ENCODE measurements around the gene LRRC17. TPM values are rescaled to one million over a fixed set of nuclear protein-coding genes. Genes with fewer than 3 reads are reported as not detected.

The LRRC17 gene
- total and polyA plus RNA-seq, 9 of the 15 experiments (the other 6 are each of a cell fraction or from before 2014, with no cell fraction given): 0.03 to 0.18 (median 0.12) TPM; not detected in 5

GRCh38 chr7:102983602-102984001 lies 70.8 kb downstream of the LRRC17 start (continued):
- TF ChIP-seq ELK3 (CRISPR knock-in tag; IDR thresholded peaks at IDR 0.05) (no peak), RFX5 (IDR thresholded peaks at IDR 0.05; ENCODE audit: low read depth, low read length) (no peak), ZNF740 (CRISPR knock-in tag; IDR thresholded peaks at IDR 0.05) (no peak), ZNF740 (tag; IDR thresholded peaks at IDR 0.05) (no peak), AFF4 (CRISPR knock-in tag; IDR thresholded peaks at IDR 0.05) (no peak), ARID4B (CRISPR knock-in tag; IDR thresholded peaks at IDR 0.05) (no peak), TAL1 (IDR thresholded peaks at IDR 0.05) (peak; percentile 86), SRSF9 (IDR thresholded peaks at IDR 0.05; ENCODE audit: borderline replicate concordance, low read depth, low read length) (no peak), NFXL1 (CRISPR knock-in tag; IDR thresholded peaks at IDR 0.05) (no peak), ZNF507 (tag; conservative IDR thresholded peaks at IDR 0.05) (no peak), GTF2F1 (IDR thresholded peaks at IDR 0.05; ENCODE audit: low read depth, low read length) (no peak), ZBTB11 (CRISPR knock-in tag; IDR thresholded peaks at IDR 0.05) (peak in 1 of 3 experiments; percentile 62; a peak in 1 of 6 replicates), ZNF124 (CRISPR knock-in tag; IDR thresholded peaks at IDR 0.05) (no peak), RAD51 (IDR thresholded peaks at IDR 0.05; ENCODE audit: borderline replicate concordance, low read depth) (no peak), XRCC3 (IDR thresholded peaks at IDR 0.05) (no peak)
